Ishikawa (cell line): Measurements from ENCODE around the gene FRK.

Experiments used
- EP300 ChIP-seq: IDR thresholded peaks from 2 replicates; pipeline ENCODE4 v1.6.1; 2012; ENCODE audit warnings: borderline replicate concordance
- FOXM1 ChIP-seq: IDR thresholded peaks from 2 replicates; pipeline ENCODE4 v1.6.1; 2012; ENCODE audit warnings: low read depth, borderline replicate concordance
- RAD21 ChIP-seq: IDR thresholded peaks from 2 replicates; pipeline ENCODE4 v1.6.1; 2012; ENCODE audit warnings: low read depth
- TEAD4 ChIP-seq: IDR thresholded peaks from 2 replicates; pipeline ENCODE4 v1.6.1; 2012
- YY1 ChIP-seq: IDR thresholded peaks from 2 replicates; pipeline ENCODE4 v1.6.1; 2012; ENCODE audit warnings: low read depth

DNA sequence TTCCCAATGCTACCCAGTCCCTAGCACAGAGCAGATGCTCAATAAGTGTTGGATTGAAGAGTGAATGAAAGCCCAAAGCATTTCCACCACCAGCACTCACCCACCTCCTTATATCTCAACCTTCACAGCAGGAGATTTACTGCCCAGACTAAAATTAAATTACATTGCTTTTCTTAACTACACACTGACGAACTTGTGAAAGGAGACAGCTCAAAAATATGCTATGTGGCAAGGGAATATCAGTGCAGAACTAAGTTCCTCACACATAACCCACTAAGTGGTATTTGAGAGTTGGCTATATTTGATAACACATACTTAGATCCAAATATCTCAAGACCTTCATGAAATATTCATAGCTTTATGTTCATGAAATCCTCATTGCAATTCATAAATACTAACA, 137.7 kb downstream of the FRK start:
- no peak for TF ChIP-seq EP300
- TF ChIP-seq RAD21: no peak
- TF ChIP-seq YY1: no peak
- TF ChIP-seq TEAD4: no peak
- TF ChIP-seq FOXM1: no peak
